HCT116 (cell line): ENCODE data around the gene CES5A. TPM values are rescaled to one million over a fixed set of nuclear protein-coding genes. Genes with fewer than 3 reads are reported as not detected.

Source experiments
- ATAC-seq: fragments of 200-7000 bp; cut with Tn5 transposase; 2 replicates; pipeline ENCODE4 v1.9.1; 2020; ENCODE audit warnings: mild to moderate bottlenecking, moderate library complexity
- BruUV-seq: library from RNA; stranded (reverse); fragments of 400-500 nt; replicated peaks from 2 replicates; lab custom pipeline; 2021; lab: Mats Ljungman, UMichigan
- CTCF ChIA-PET: fragments of 300-600 bp; sonication (Branson Sonifier 250); formaldehyde crosslinking; loops from one replicate; lab custom pipeline; 2021; ENCODE audit warnings: antibody characterized with exemption; lab: Charles Lee
- POLR2A ChIA-PET: fragments of 300-600, 350-600 bp; sonication (Branson Sonifier 250); formaldehyde crosslinking; loops from one replicate; lab custom pipeline; 2021; ENCODE audit warnings: antibody characterized with exemption; lab: Charles Lee
- RAD21 ChIA-PET, 2 experiments: fragments of 300-600 bp; sonication (Branson Sonifier 250); formaldehyde crosslinking; loops; one replicate each; lab custom pipeline; 2023; ENCODE audit warnings: low total read pairs in 2 of 2; ENCODE audit not compliant: uncharacterized antibody in 2 of 2, unreplicated experiment in 2 of 2, low non-redundant PET in 1 of 2; lab: Charles Lee
- DNase-seq: peaks from one replicate; pipeline ENCODE4 v3.0.0-alpha.2; 2010; ENCODE audit warnings: low read depth, low spot score
- H2AFZ ChIP-seq: fragments of 200-600 bp; shearing (Covaris generic), sonication (generic); 2 replicates; pipeline ENCODE4 v1.6.1; 2017; ENCODE audit warnings: low read depth, mixed run types, mixed read lengths, antibody characterized with exemption, low read length; ENCODE audit not compliant: poor library complexity, severe bottlenecking
- H3K27ac ChIP-seq: 2 replicates; pipeline ENCODE4 v1.5.1; 2012; ENCODE audit warnings: low read depth, low read length
- H3K27me3 ChIP-seq: fragments of 200-600 bp; sonication (generic); 2 replicates; pipeline ENCODE4 v1.6.1; 2016; ENCODE audit warnings: mixed run types, low read length, mixed read lengths; ENCODE audit not compliant: insufficient read depth
- H3K36me3 ChIP-seq, 2 experiments: fragments of 200-500 bp in 1 of 2; fragments of 200-600 bp in 1 of 2; sonication (Bioruptor generic) in 1 of 2; sonication (generic) in 1 of 2; 2 replicates each; pipeline versions ENCODE4 v1.5.1 to v1.6.1; 2014 to 2016; ENCODE audit warnings: low read length in 2 of 2, inconsistent platforms in 1 of 2, mixed read lengths in 1 of 2, mixed run types in 1 of 2; ENCODE audit not compliant: insufficient read depth in 2 of 2, control insufficient read depth in 1 of 2
- H3K4me1 ChIP-seq, 2 experiments: fragments of 200-600 bp in 1 of 2; sonication (generic) in 1 of 2; 2 replicates each; pipeline versions ENCODE4 v1.5.1 to v1.6.1; 2012 to 2017; ENCODE audit warnings: low read length in 2 of 2, inconsistent platforms in 1 of 2, mild to moderate bottlenecking in 1 of 2, mixed read lengths in 1 of 2, mixed run types in 1 of 2, moderate library complexity in 1 of 2; ENCODE audit not compliant: insufficient read depth in 2 of 2, control insufficient read depth in 1 of 2
- H3K4me2 ChIP-seq: fragments of 200-600 bp; sonication (generic); 2 replicates; pipeline ENCODE4 v1.6.1; 2017; ENCODE audit warnings: mixed run types, low read length, mixed read lengths
- H3K4me3 ChIP-seq, 2 experiments: fragments of 200-600 bp in 1 of 2; sonication (generic) in 1 of 2; replicated peaks in 1 of 2; 2 replicates each; pipeline ENCODE4 v1.5.1; 2011 to 2016; ENCODE audit warnings: low read length in 2 of 2, control low read depth in 1 of 2, low read depth in 1 of 2, mild to moderate bottlenecking in 1 of 2, mixed read lengths in 1 of 2, mixed run types in 1 of 2
- H3K79me2 ChIP-seq: fragments of 200-600 bp; sonication (generic); 2 replicates; pipeline ENCODE4 v1.6.1; 2017; ENCODE audit warnings: mild to moderate bottlenecking, mixed run types, low read length, moderate library complexity, mixed read lengths; ENCODE audit not compliant: insufficient read depth
- H3K9ac ChIP-seq: fragments of 200-600 bp; sonication (generic); 2 replicates; pipeline ENCODE4 v1.6.1; 2016; ENCODE audit warnings: low read length, mixed read lengths
- H3K9me2 ChIP-seq: fragments of 200-600 bp; sonication (generic), shearing (Covaris generic); 2 replicates; pipeline ENCODE4 v1.6.1; 2017; ENCODE audit warnings: mixed run types, mild to moderate bottlenecking, moderate library complexity; ENCODE audit not compliant: insufficient read depth
- H3K9me3 ChIP-seq, 2 experiments: fragments of 200-500 bp in 1 of 2; fragments of 200-600 bp in 1 of 2; sonication (Bioruptor generic) in 1 of 2; sonication (generic) in 1 of 2; 2 replicates each; pipeline ENCODE4 v1.6.1; 2014 to 2017; ENCODE audit warnings: low read length in 2 of 2, mixed read lengths in 2 of 2, inconsistent platforms in 1 of 2, low read depth in 1 of 2, mild to moderate bottlenecking in 1 of 2, mixed run types in 1 of 2, moderate library complexity in 1 of 2; ENCODE audit not compliant: control insufficient read depth in 1 of 2, insufficient read depth in 1 of 2
- H4K20me1 ChIP-seq: fragments of 200-600 bp; sonication (generic), shearing (Covaris generic); 2 replicates; pipeline ENCODE4 v1.6.1; 2017; ENCODE audit warnings: mixed run types, mild to moderate bottlenecking, moderate library complexity; ENCODE audit not compliant: insufficient read depth
- CBX3 ChIP-seq: IDR thresholded peaks from 2 replicates; pipeline ENCODE4 v1.6.1; 2012; ENCODE audit warnings: low read depth
- CEBPB ChIP-seq: IDR thresholded peaks from 2 replicates; pipeline ENCODE4 v1.6.1; 2012; ENCODE audit warnings: low read depth
- EGR1 ChIP-seq: IDR thresholded peaks from 2 replicates; pipeline ENCODE4 v1.6.1; 2012; ENCODE audit warnings: low read depth
- ELF1 ChIP-seq: IDR thresholded peaks from 2 replicates; pipeline ENCODE4 v1.6.1; 2012; ENCODE audit warnings: low read depth, borderline replicate concordance
- EZH2 ChIP-seq: fragments of 200-600 bp; sonication (generic); IDR thresholded peaks from 2 replicates; pipeline ENCODE4 v1.6.1; 2017; ENCODE audit warnings: antibody characterized with exemption, mixed run types
- EZH2phosphoT487 ChIP-seq: fragments of 200-600 bp; IDR thresholded peaks from 2 replicates; pipeline ENCODE4 v1.6.1; 2018; ENCODE audit warnings: antibody characterized with exemption, borderline replicate concordance
- JUND ChIP-seq: IDR thresholded peaks from 2 replicates; pipeline ENCODE4 v1.6.1; 2012
- MAX ChIP-seq: IDR thresholded peaks from 2 replicates; pipeline ENCODE4 v1.6.1; 2012
- POLR2A ChIP-seq: IDR thresholded peaks from 2 replicates; pipeline ENCODE4 v1.7.0; 2011; ENCODE audit warnings: borderline replicate concordance; ENCODE audit not compliant: insufficient read depth, insufficient read length; ENCODE audit errors: extremely low read depth
- POLR2AphosphoS5 ChIP-seq: IDR thresholded peaks from 2 replicates; pipeline ENCODE4 v1.6.1; 2011; ENCODE audit warnings: mild to moderate bottlenecking, low read depth, low read length, moderate library complexity
- SIN3A ChIP-seq: IDR thresholded peaks from 2 replicates; pipeline ENCODE4 v1.6.1; 2012; ENCODE audit warnings: low read depth
- SP1 ChIP-seq: IDR thresholded peaks from 2 replicates; pipeline ENCODE4 v1.6.1; 2012; ENCODE audit warnings: low read depth
- SRF ChIP-seq: IDR thresholded peaks from 2 replicates; pipeline ENCODE4 v1.6.1; 2012; ENCODE audit warnings: low read depth
- TCF7L2 ChIP-seq: IDR thresholded peaks from 2 replicates; pipeline ENCODE4 v1.7.0; 2011; ENCODE audit warnings: borderline replicate concordance, inconsistent platforms; ENCODE audit not compliant: insufficient read depth, insufficient read length; ENCODE audit errors: extremely low read depth
- YY1 ChIP-seq: IDR thresholded peaks from 2 replicates; pipeline ENCODE4 v1.6.1; 2011; ENCODE audit warnings: low read length, low read depth, moderate library complexity, mild to moderate bottlenecking; ENCODE audit not compliant: insufficient replicate concordance; ENCODE audit errors: extremely low read depth
- ZBTB33 ChIP-seq: IDR thresholded peaks from 2 replicates; pipeline ENCODE4 v1.6.1; 2011; ENCODE audit warnings: mild to moderate bottlenecking, low read length, moderate library complexity; ENCODE audit not compliant: insufficient replicate concordance; ENCODE audit errors: extremely low read depth
- ZNF274 ChIP-seq: fragments of 200-500 bp; sonication (Bioruptor generic); IDR thresholded peaks from 2 replicates; pipeline ENCODE4 v1.6.1; 2014; ENCODE audit warnings: mild to moderate bottlenecking, low read depth, low read length, inconsistent platforms
- intact Hi-C: fragments of 100-400 bp; cut with micrococcal nuclease; formaldehyde crosslinking; loops from 2 replicates; pipeline ENCODE4 v1.10.0; 2022
- total RNA-seq: library from RNA; stranded (reverse); gene quantifications from one replicate; pipeline ENCODE4 v1.2.1, GENCODE V29; 2021; ENCODE audit not compliant: unreplicated experiment
- TF ChIP-seq, protein P1 (sequence below), 3 experiments: fragments of 200-600 bp in 1 of 3; sonication (generic) in 1 of 3; IDR thresholded peaks in 2 of 3; conservative IDR thresholded peaks in 1 of 3; 2 replicates each; pipeline ENCODE4 v1.5.1; 2012 to 2017; ENCODE audit warnings: low read depth in 2 of 3, low read length in 2 of 3, antibody characterized with exemption in 1 of 3, borderline replicate concordance in 1 of 3, control low read depth in 1 of 3, mild to moderate bottlenecking in 1 of 3, mixed read lengths in 1 of 3, mixed run types in 1 of 3, moderate library complexity in 1 of 3; ENCODE audit not compliant: insufficient read depth in 1 of 3

Gene CES5A
- total RNA-seq, 1 experiment from 2014 or later = not detected

DNA sequence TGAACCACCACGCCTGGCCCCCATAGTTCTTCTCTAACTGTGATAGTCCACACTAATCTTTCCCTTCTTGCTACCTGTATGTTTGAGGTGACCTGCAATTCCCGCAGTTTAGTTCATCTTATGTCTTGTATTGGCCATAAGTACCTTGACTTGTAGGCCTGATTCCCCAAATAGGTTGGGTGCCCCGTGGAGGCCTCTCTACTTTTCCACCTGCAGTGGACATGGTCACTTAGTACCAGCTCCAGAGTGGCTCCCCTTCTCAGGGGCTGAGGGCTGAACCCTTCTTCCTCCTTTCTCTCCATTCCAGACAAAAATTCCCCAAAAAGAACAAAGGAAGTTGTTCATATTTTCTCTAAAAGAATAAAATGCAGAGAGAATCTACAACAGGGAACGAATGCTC lies 33.5 kb upstream of the CES5A start:
- ChIA-PET RAD21 (no interaction called here), POLR2A (no interaction called here), CTCF (no interaction called here)
- Histone ChIP-seq H3K27ac (no peak overlapping the region), H3K4me2 (no peak overlapping the region), H3K4me3 (no peak overlapping the region), H3K36me3 (no peaks in the 10 kb centered on the region), H2AFZ (no peak overlapping the region), H3K9me2 (no peaks in the 10 kb centered on the region), H3K4me1 (no peaks in the 10 kb centered on the region), H3K27me3 (peaks cover 56% of the 10 kb centered on the region), H4K20me1 (no peaks in the 10 kb centered on the region), H3K9me3 (peaks cover 0 to 4% of the 10 kb centered on the region in 2 experiments; a peak in 1 of 4 replicates), H3K9ac (no peak overlapping the region), H3K79me2 (no peaks in the 10 kb centered on the region)
- TF ChIP-seq MAX (no peak), CEBPB (no peak), POLR2A (no peak)
- BruUV-seq = no TSS peak
- ATAC-seq (no peak), DNase-seq (no peak)
- intact Hi-C loops = no loop called here

DNA sequence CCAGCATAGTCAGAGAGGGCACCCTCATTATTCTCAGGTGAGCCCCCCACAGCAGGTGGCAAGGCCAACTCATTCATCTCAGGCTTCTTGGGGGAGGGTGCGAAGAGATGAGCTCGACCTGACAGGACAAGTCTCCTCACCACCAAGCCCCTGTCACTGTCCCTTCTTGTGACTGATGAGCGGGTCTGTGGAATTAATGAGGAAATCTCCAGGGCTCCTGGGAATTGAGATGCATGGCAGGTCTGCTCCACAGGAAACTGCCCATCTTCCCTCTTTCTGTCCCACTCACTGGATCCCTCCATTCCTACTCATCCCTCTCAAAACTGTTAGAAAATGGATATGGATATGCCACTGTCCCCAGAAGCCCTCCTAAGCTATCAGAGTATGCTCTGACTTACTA lies 32.5 kb upstream of the CES5A start:
- Histone ChIP-seq H3K9me2 (no peaks in the 10 kb centered on the region), H3K27ac (no peak overlapping the region), H3K4me3 (no peak overlapping the region), H3K4me1 (no peaks in the 10 kb centered on the region), H3K27me3 (peaks cover 55% of the 10 kb centered on the region), H3K9me3 (peaks cover 0 to 7% of the 10 kb centered on the region in 2 experiments; a peak in 1 of 4 replicates), H3K36me3 (no peaks in the 10 kb centered on the region), H3K9ac (no peak overlapping the region), H3K4me2 (no peak overlapping the region), H2AFZ (no peak overlapping the region), H3K79me2 (no peaks in the 10 kb centered on the region), H4K20me1 (no peaks in the 10 kb centered on the region)
- RAD21 ChIA-PET = no interaction called here
- intact Hi-C loops = no loop called here
- DNase-seq (no peak), ATAC-seq (no peak)
- POLR2A ChIA-PET = no interaction called here
- no TSS peak for BruUV-seq
- CTCF ChIA-PET = interaction anchor here (0.9 kb wide), 1 partner anchor 205 kb away, joined by 3 read pairs; no protein-coding TSS in a partner anchor
- TF ChIP-seq JUND = no peak
- TF ChIP-seq POLR2AphosphoS5 = no peak
- TF ChIP-seq CEBPB = no peak
- no peak for TF ChIP-seq EZH2
- TF ChIP-seq SP1 = no peak
- no peak for TF ChIP-seq CBX3
- no peak for TF ChIP-seq ZBTB33
- TF ChIP-seq SRF = no peak
- no peak for TF ChIP-seq SIN3A
- no peak for TF ChIP-seq TCF7L2
- no peak for TF ChIP-seq EGR1
- TF ChIP-seq ELF1 = no peak
- TF ChIP-seq POLR2A = no peak
- no peak for TF ChIP-seq ZNF274
- no peak for TF ChIP-seq YY1
- TF ChIP-seq EZH2phosphoT487 = no peak
- TF ChIP-seq, protein P1, sequence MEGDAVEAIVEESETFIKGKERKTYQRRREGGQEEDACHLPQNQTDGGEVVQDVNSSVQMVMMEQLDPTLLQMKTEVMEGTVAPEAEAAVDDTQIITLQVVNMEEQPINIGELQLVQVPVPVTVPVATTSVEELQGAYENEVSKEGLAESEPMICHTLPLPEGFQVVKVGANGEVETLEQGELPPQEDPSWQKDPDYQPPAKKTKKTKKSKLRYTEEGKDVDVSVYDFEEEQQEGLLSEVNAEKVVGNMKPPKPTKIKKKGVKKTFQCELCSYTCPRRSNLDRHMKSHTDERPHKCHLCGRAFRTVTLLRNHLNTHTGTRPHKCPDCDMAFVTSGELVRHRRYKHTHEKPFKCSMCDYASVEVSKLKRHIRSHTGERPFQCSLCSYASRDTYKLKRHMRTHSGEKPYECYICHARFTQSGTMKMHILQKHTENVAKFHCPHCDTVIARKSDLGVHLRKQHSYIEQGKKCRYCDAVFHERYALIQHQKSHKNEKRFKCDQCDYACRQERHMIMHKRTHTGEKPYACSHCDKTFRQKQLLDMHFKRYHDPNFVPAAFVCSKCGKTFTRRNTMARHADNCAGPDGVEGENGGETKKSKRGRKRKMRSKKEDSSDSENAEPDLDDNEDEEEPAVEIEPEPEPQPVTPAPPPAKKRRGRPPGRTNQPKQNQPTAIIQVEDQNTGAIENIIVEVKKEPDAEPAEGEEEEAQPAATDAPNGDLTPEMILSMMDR (IDR thresholded peaks at IDR 0.05 in 2 of 3, conservative IDR thresholded peaks at IDR 0.05 in 1 of 3; ENCODE audit: borderline replicate concordance in 1 of 3, insufficient read depth in 1 of 3, low read depth in 2 of 3, low read length in 2 of 3) = no peak
